Gastrocnemius medialis (tissue), 4 donors: ENCODE results near the gene MTHFD2.
"Not testable (repeated sequence)": the region's sequence is repeated elsewhere in the genome, so short reads cannot be mapped to it uniquely, and the experiment has no call there.

ENCODE experiments used
- CTCF ChIP-seq, 5 experiments: fragments of 450-650 bp in 3 of 5; fragments of 200-600 bp in 2 of 5; sonication (generic) in 2 of 5; IDR thresholded peaks in 4 of 5; conservative IDR thresholded peaks in 1 of 5; 1 replicate in 4 of 5; 2 replicates in 1 of 5; pipeline ENCODE4 v1.5.1; 2016 to 2019; ENCODE audit warnings: antibody characterized with exemption in 5 of 5, mild to moderate bottlenecking in 3 of 5, moderate library complexity in 3 of 5
- POLR2A ChIP-seq, 2 donors: fragments of 450-650 bp; IDR thresholded peaks; one replicate each; pipeline ENCODE4 v1.6.1; 2017; ENCODE audit warnings: antibody characterized with exemption in 2 of 2, mild to moderate bottlenecking in 2 of 2, moderate library complexity in 2 of 2

GRCh38 chr2:74186706-74187105, 11.7 kb upstream of the MTHFD2 start:
- not testable (repeated sequence) for TF ChIP-seq CTCF (IDR thresholded peaks at IDR 0.05 in 4 of 5, conservative IDR thresholded peaks at IDR 0.05 in 1 of 5); POLR2A (IDR thresholded peaks at IDR 0.05)
